Neural progenitor cell (in vitro differentiated cells): ENCODE measurements around the gene FLCN.

Experiments used
- CTCF ChIP-seq: fragments of 200-600 bp; sonication (generic); IDR thresholded peaks from 2 replicates; pipeline ENCODE4 v1.5.1; 2017; ENCODE audit warnings: antibody characterized with exemption, mild to moderate bottlenecking
- EZH2phosphoT487 ChIP-seq: fragments of 200-600 bp; sonication (generic); IDR thresholded peaks from 2 replicates; pipeline ENCODE4 v1.6.1; 2017; ENCODE audit warnings: antibody characterized with exemption

GRCh38 chr17:17223736-17224135, 13.2 kb downstream of the FLCN start:
- no peak for TF ChIP-seq CTCF
- no peak for TF ChIP-seq EZH2phosphoT487
